ENCODE measurements around the gene STAG1.
"Not testable (repeated sequence)": the region's sequence is repeated elsewhere in the genome, so short reads cannot be mapped to it uniquely, and the experiment has no call there.

STAG1 gene

GRCh38 chr3:136485777-136486176 lies 266.4 kb downstream of the STAG1 start:
- no peak for DNase-seq

GRCh38 chr3:136476280-136476679 lies 275.9 kb downstream of the STAG1 start:
- DNase-seq, result no peak

- DNase-seq, result not testable (repeated sequence)
These were observed 277.3 kb downstream of the STAG1 start for GRCh38 chr3:136474876-136475275.

DNA sequence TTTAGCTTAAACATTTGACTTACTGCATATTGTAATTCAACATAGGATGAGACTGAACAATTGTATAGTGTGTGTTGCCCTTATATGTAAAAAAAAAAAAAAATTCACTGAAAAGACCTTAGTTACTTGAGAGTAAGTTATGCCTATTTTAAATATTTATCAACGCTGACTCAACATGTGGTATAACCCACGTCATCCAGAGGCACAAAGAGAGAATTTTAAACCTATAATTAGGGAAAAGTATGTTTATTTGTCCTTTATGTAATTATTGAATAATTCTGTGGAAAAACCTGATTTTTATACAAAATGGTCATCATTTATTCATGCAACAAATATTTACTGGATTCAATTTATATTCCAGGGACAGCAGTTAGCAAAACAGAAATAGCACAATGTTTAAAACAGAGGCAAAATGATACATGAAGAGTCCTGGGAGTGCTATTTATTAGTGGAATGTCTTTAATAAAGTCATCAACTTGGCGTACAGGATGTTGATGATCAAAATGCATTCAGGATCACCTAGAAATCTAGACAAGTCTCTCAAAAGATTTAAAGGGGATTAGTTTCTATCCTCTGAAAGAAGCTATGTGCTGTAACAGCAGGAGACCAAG lies 278.4 kb downstream of the STAG1 start:
- DNase-seq, result no peak

GRCh38 chr3:136465296-136465695 lies 286.9 kb downstream of the STAG1 start:
- no peak for DNase-seq

DNA sequence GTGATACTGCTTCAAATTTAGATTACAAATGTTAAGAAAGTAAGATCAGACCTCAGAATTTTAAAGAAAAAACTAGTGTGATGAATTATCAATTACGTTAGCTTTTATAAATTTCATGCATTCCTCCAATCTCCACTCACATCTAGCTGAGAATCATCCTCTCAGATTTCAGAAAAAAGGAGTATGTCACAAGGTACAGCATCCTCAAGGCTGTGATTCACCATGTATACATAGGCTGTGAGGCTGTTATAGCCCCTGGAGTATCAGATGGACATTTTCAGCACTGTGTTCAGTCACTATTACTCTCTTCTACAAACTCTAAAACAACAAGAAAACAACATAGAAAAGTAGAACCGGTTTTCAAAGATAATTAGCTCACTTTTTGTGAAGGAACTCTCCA lies 287.7 kb downstream of the STAG1 start:
- DNase-seq, result no peak

DNA sequence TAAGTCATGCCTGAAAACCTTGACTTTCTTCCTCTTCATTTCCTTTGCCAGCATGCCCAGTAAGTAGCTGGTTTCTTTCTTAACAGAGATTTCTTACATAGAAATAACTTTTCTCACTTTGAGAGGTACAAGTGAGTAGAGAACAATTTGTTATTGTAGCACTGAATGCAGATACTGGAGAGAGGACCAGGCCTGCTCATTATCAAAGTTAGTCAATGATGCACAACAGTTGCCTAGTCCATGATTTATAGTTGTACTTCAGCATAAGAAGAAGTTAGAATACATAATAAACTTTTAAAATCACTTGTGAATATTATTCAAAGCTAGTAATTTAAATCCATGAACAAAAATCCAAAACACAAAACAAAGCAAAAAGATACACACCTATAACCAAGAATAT lies 289.0 kb downstream of the STAG1 start:
- no peak for DNase-seq

DNA sequence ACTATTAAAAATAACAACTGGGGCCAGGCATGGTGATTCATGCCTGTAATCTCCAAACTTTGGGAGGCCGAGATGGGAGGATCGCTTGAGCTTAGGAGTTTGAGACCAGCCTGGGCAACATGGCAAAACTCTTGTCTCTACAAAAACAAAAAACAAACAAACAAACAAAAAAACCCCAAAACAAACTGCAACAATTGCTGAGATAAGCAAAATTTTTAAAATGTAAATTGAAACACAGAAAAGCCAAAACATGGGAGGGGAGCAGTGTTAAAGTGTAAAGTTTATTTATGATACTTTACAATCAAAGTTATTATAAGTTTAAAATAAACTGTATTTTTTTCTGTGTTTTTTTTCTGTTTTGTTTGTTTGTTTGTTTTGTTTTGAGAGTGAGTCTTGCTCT lies 294.4 kb downstream of the STAG1 start:
- no peak for DNase-seq

GRCh38 chr3:136456196-136456595 lies 296.0 kb downstream of the STAG1 start:
- no peak for DNase-seq

- DNase-seq, result no peak
These were observed 307.6 kb downstream of the STAG1 start for GRCh38 chr3:136444581-136444980.

GRCh38 chr3:136437043-136437442 lies 315.1 kb downstream of the STAG1 start:
- no peak for DNase-seq

- DNase-seq, result no peak
These were observed 317.7 kb downstream of the STAG1 start for GRCh38 chr3:136434429-136434828.

DNA sequence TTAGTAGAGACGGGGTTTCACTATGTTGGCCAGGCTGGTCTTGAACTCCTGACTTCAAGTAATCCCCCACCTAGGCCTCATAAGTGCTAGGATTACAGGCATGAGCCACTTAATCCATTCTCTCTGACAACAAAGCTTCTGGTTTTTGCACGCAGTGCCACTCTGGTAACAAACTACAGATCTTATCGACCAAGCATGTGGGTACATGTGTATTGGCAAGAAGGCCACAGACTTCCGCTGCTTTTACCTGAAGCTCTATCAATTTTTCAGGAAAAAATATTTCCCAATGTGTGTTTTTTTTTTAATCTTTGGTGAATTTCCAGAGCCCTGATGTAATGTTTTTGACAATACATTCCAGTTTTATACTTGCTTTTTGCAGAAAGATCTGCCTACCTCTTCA lies 319.5 kb downstream of the STAG1 start:
- DNase-seq, result no peak

DNA sequence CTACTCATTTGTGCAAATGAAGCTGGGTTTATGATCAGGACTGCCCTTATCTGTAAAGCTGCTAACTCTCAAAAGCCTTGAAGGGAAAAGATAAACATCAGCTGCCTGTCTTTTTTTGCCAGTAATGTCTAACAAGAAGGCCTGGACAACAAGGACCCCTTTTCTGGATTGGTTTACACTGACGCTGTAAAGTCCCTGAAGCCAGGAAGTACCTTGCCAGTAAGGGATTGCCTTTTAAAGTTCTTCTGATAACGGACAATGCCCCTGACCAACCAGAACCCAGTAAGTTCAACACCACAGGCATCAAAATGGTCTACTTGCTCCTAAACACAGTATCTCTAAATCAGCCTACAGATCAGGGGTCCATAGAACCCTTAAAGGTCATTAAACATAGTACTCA lies 324.0 kb downstream of the STAG1 start:
- no peak for DNase-seq

DNA sequence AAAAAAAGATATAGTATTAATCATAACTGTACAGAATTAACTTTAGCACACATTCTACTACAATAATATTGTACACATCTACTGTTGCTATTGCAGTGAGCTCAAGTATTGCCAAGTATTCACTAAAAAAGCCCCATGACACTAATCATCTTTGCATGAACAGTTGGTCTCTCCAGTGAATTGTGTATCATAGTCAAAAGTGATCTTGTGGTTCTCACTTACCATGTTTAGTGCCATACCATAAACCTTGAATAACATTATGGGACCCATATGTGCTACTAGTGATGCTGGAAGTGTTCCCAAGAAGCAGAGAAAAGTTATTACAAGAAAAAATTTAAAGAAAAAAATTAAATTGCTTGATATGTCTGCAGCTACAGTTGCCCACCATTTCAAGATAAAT lies 324.9 kb downstream of the STAG1 start:
- DNase-seq, result no peak

DNA sequence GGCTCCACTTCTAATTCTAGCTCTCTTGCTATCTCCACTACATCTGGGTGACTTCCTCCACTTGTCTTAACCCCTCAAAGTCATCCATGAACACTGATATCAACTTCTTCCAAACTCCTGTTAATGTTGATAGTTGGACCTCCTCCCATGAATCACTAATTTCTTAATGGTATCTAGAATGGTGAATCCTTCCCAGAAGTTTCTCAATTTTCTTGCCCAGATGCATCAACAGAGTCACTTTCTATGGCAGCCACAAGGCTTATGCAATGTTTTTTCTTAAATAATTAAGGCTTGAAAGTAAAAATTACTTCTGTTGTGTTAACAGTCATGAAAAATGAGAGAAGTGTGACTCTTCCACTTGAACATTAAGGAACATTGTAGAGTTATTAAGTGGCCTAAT lies 337.7 kb downstream of the STAG1 start:
- DNase-seq, result no peak

GRCh38 chr3:136412307-136412706 lies 339.9 kb downstream of the STAG1 start:
- DNase-seq, result no peak

DNA sequence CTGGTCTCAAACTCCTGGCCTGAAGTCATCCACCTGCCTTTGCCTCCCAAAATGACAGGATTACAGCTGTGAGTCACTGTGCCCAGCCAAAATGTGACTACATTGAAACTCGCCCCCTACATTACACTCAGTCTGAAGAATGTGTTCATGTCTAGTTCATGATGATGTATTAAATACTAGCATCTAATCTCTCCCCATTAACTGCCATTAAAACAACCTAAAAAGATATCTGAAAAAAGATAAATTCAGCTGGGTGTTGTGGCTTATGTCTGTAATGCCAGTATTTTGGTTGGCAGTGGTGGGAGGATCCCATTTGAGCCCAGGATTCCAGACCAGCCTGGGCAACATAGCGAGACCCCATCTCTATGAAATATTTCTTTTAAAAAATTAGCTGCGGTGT lies 342.6 kb downstream of the STAG1 start:
- no peak for DNase-seq

DNA sequence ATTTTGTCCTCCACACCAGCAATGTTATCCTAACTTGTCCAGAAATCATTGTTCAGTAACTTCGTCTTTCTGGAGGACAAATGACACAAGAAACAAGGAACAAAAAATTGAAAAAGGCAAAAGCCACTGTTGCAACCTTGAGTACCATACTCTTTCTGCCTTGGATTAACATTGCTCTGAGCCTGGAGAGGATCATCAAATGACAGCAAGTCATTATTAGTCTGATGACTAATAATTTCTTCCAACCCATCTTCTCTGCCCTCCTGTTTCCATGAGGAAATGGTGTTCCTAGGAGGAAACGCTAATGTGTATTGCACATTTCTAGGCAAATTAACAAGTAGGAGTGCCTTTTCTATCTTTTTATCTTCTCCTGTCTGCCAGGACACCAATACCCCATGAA lies 348.1 kb downstream of the STAG1 start:
- no peak for DNase-seq

DNA sequence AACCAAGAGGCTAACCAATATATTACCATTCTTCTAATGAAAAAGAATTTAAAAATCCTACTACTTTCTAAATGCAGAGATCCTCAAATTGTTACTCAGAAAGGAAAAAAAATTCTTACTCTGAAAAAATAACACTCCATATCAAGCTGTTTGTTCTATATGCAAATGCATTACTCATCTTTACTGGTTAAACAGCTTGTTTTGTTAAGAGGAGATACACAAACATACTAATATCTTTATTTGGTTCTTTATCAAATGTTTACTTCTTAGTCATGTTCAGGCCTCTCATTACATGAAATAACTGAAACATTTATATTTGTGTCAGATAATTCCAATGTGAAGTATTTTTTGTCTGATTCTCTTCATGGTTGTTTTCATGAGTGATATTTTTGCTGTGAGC lies 355.3 kb downstream of the STAG1 start:
- no peak for DNase-seq

- DNase-seq, result no peak
These were observed 361.6 kb downstream of the STAG1 start for GRCh38 chr3:136390574-136390973.

GRCh38 chr3:136387031-136387430 lies 365.1 kb downstream of the STAG1 start:
- no peak for DNase-seq

DNA sequence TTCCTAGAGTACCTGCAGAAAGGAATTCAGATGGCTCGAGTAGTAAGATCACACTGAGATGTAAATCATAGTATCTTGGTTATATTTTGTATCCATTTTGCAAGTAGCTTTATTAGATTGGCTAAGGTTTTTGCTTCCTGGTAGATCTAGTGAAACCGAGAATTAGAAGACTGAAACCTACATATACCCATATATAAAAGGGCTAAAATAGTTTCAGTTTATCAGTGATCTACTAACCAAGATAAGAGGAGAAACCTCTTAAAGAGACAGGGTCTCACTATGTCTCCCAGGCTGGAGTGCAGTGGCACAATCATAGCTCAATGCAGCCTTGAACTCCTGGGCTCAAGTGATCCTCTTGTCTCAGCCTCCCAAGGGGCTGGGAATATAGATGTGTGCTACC lies 366.7 kb downstream of the STAG1 start:
- DNase-seq, result no peak

DNA sequence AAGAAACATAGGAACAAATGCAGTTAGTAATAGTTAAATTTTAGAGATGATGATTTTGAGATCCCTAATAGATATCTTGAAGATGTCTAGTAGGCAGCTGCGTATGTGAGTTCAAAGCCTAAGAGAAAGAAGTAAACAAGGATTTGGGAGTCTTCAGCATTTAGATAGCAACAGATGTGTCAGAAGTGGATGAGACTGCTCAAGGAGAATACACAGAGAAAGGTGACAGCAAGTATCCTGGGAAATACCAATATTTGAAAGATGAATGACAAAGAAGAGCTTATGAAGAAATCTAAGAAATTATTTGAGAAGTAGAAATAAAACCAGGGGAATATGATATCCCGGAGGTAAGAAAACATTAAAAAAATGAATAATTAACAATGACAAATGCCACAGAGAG lies 371.1 kb downstream of the STAG1 start:
- DNase-seq, result no peak

DNA sequence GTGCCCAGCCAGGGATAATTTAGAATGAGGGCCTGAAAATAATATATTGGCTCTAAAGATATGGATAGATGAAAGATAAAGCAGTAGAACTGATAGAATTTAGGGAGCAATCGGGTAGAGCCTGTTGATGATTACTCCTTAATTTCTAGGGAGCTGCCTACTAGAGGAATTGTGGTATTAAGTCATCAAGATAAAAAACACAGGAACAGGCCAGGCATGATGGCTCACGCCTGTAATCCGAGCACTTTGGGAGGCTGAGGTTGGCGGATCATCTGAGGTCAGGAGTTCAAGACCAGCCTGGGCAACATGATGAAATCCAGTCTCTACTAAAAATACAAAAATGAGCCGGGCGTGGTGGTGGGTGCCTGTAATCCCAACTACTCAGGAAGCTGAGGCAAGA lies 371.6 kb downstream of the STAG1 start:
- no peak for DNase-seq

DNA sequence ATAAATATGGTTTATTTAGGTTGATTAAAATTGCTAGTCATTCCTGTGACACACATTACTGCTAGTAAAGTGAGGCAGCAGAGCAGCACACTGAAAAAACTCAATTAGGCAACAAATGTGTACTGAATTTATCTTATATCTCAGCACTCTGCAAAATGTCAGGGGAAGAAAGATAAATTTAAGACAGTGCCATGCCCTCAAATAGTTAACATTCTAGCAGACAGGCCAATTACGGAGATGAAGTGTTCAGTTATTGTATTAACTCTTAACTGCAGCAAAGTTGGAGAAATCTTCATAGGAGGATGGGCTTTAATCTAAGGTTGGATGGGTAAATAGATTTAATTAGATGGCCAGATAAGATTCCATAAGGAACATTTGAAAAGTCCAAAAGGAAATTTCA lies 374.2 kb downstream of the STAG1 start:
- no peak for DNase-seq
